Central memory CD8-positive, alpha-beta T cell (primary cell): ENCODE measurements around the gene MS4A12.
"Not testable (repeated sequence)": the region's sequence is repeated elsewhere in the genome, so short reads cannot be mapped to it uniquely, and the experiment has no call there.

Source experiments
- ATAC-seq: fragments of 150-1000 bp; cut with Tn5 transposase; replicated peaks from 2 replicates; pipeline ENCODE4 v1.10.0; 2022; ENCODE audit warnings: mild to moderate bottlenecking, moderate FRiP score, moderate number of reproducible peaks; ENCODE audit not compliant: poor library complexity, severe bottlenecking; ENCODE audit errors: extremely low read depth
- DNase-seq, 2 donors: peaks; one replicate each; pipeline ENCODE4 v3.0.0; 2021; ENCODE audit warnings: low spot score in 2 of 2
- H3K27ac Mint-ChIP-seq: one replicate; pipeline ENCODE4 v1.8.0; 2022; ENCODE audit warnings: low read depth, mild to moderate bottlenecking, moderate library complexity, mixed read lengths
- H3K27me3 Mint-ChIP-seq: one replicate; pipeline ENCODE4 v1.8.0; 2022; ENCODE audit warnings: mixed read lengths
- H3K36me3 Mint-ChIP-seq: one replicate; pipeline ENCODE4 v1.8.0; 2022; ENCODE audit warnings: mild to moderate bottlenecking, moderate library complexity, mixed read lengths; ENCODE audit not compliant: insufficient read depth
- H3K4me1 Mint-ChIP-seq: one replicate; pipeline ENCODE4 v1.8.0; 2022; ENCODE audit warnings: mixed read lengths
- H3K4me3 Mint-ChIP-seq: one replicate; pipeline ENCODE4 v1.8.0; 2022; ENCODE audit warnings: mild to moderate bottlenecking, moderate library complexity, mixed read lengths
- H3K9me3 Mint-ChIP-seq: one replicate; pipeline ENCODE4 v1.8.0; 2022; ENCODE audit warnings: mixed read lengths

The MS4A12 gene

GRCh38 chr11:60528465-60528864 is 35.9 kb downstream of the MS4A12 start:
- Mint-ChIP-seq H3K9me3 (no peaks in the 10 kb centered on the region), H3K36me3 (no peaks in the 10 kb centered on the region)

GRCh38 chr11:60528934-60529333 is 36.4 kb downstream of the MS4A12 start:
- Mint-ChIP-seq H3K27ac (no peak overlapping the region), H3K27me3 (peaks cover 40% of the 10 kb centered on the region), H3K36me3 (no peaks in the 10 kb centered on the region), H3K9me3 (no peaks in the 10 kb centered on the region), H3K4me1 (no peaks in the 10 kb centered on the region), H3K4me3 (no peak overlapping the region)
- DNase-seq = no peak
- ATAC-seq = no peak

More at GRCh38 chr11:60528465-60528864, 35.9 kb downstream of the MS4A12 start:
- ATAC-seq (no peak), DNase-seq (no peak)
- peaks cover 40% of the 10 kb centered on the region for H3K27me3 Mint-ChIP-seq
- H3K27ac Mint-ChIP-seq = no peak overlapping the region
- H3K4me1 Mint-ChIP-seq = no peaks in the 10 kb centered on the region
- H3K4me3 Mint-ChIP-seq = no peak overlapping the region

- DNase-seq (no peak), ATAC-seq (no peak)
- Mint-ChIP-seq H3K4me3 (no peak overlapping the region), H3K4me1 (no peaks in the 10 kb centered on the region), H3K9me3 (no peaks in the 10 kb centered on the region), H3K27me3 (peaks cover 40% of the 10 kb centered on the region), H3K36me3 (no peaks in the 10 kb centered on the region), H3K27ac (no peak overlapping the region)
Measured at GRCh38 chr11:60530454-60531100, 38.0 kb downstream of the MS4A12 start.

- not testable (repeated sequence) for ATAC-seq, H3K36me3 Mint-ChIP-seq, H3K27ac Mint-ChIP-seq, H3K4me1 Mint-ChIP-seq, H3K4me3 Mint-ChIP-seq, H3K9me3 Mint-ChIP-seq, DNase-seq
- peaks cover 40% of the 10 kb centered on the region for H3K27me3 Mint-ChIP-seq
Measured at GRCh38 chr11:60532383-60532782, 39.8 kb downstream of the MS4A12 start.

GRCh38 chr11:60538627-60539026 is 46.0 kb downstream of the MS4A12 start:
- not testable (repeated sequence) for DNase-seq, ATAC-seq, H3K27ac Mint-ChIP-seq, H3K36me3 Mint-ChIP-seq, H3K4me3 Mint-ChIP-seq, H3K9me3 Mint-ChIP-seq, H3K4me1 Mint-ChIP-seq
- peaks cover 33% of the 10 kb centered on the region for H3K27me3 Mint-ChIP-seq

GRCh38 chr11:60544077-60544476 is 51.5 kb downstream of the MS4A12 start:
- no peak for ATAC-seq

More at GRCh38 chr11:60544077-60544476, 51.5 kb downstream of the MS4A12 start:
- Mint-ChIP-seq H3K9me3 (peaks cover 4% of the 10 kb centered on the region), H3K4me3 (no peak overlapping the region), H3K27me3 (peaks cover 72% of the 10 kb centered on the region), H3K27ac (no peak overlapping the region), H3K36me3 (peaks cover 3% of the 10 kb centered on the region), H3K4me1 (no peaks in the 10 kb centered on the region)
- no peak for DNase-seq
